HEK293 (cell line): ENCODE results near the gene FGD1.

Experiments used
- CTCF ChIA-PET: fragments of 350-600 bp; formaldehyde crosslinking; extraction: SDS; loops from one replicate; lab custom pipeline; 2021; ENCODE audit warnings: antibody characterized with exemption; lab: Yijun Ruan, JAX
- POLR2A ChIA-PET: fragments of 300-600 bp; formaldehyde crosslinking; extraction: SDS; loops from one replicate; lab custom pipeline; 2020; ENCODE audit warnings: antibody characterized with exemption, inconsistent platforms; lab: Yijun Ruan, JAX
- H3K27ac ChIP-seq: fragments of 200-500 bp; sonication (Bioruptor generic); 2 replicates; pipeline ENCODE4 v1.5.1; 2014; ENCODE audit warnings: low read depth, low read length, control low read depth, inconsistent platforms; ENCODE audit errors: extremely low read depth
- H3K36me3 ChIP-seq, 2 experiments: fragments of 200-500 bp in 1 of 2; sonication (Bioruptor generic) in 1 of 2; 1 replicate in 1 of 2; 2 replicates in 1 of 2; pipeline ENCODE4 v1.5.1; 2014 to 2017; ENCODE audit warnings: inconsistent platforms in 2 of 2, low read length in 2 of 2; ENCODE audit not compliant: control insufficient read depth in 2 of 2, insufficient read depth in 1 of 2
- H3K4me1 ChIP-seq: fragments of 200-500 bp; sonication (Bioruptor generic); 2 replicates; pipeline ENCODE4 v1.5.1; 2014; ENCODE audit warnings: mild to moderate bottlenecking, low read length, inconsistent platforms; ENCODE audit not compliant: control insufficient read depth, insufficient read depth
- H3K4me3 ChIP-seq: 2 replicates; pipeline ENCODE4 v1.5.1; 2011; ENCODE audit warnings: low read depth, mild to moderate bottlenecking, control low read depth, low read length, moderate library complexity
- H3K9me3 ChIP-seq: fragments of 200-500 bp; sonication (Bioruptor generic); 2 replicates; pipeline ENCODE4 v1.5.1; 2014; ENCODE audit warnings: low read depth, low read length, inconsistent platforms; ENCODE audit not compliant: control insufficient read depth, insufficient read depth
- GLI2 ChIP-seq: fragments of 450-650 bp; formaldehyde crosslinking; IDR thresholded peaks from 2 replicates; pipeline ENCODE4; 2017; ENCODE audit warnings: missing biosample characterization, missing genetic modification characterization, low read depth, borderline replicate concordance
- GLIS2 ChIP-seq: fragments of 450-650 bp; formaldehyde crosslinking; IDR thresholded peaks from 2 replicates; pipeline ENCODE4 v1.5.1; 2016; ENCODE audit warnings: missing biosample characterization, missing genetic modification characterization
- KLF10 ChIP-seq: fragments of 450-650 bp; IDR thresholded peaks from 2 replicates; pipeline ENCODE4 v1.5.1; 2018; ENCODE audit warnings: missing biosample characterization, mild to moderate bottlenecking, missing genetic modification characterization
- MYNN ChIP-seq: fragments of 450-650 bp; formaldehyde crosslinking; IDR thresholded peaks from 2 replicates; pipeline ENCODE4 v1.5.1; 2016; ENCODE audit warnings: missing biosample characterization, missing genetic modification characterization, borderline replicate concordance
- TCF7L2 ChIP-seq: IDR thresholded peaks from 2 replicates; pipeline ENCODE4 v1.6.1; 2011; ENCODE audit warnings: low read depth, mild to moderate bottlenecking, inconsistent platforms, low read length, moderate library complexity, borderline replicate concordance
- ZNF146 ChIP-seq: fragments of 450-650 bp; formaldehyde crosslinking; IDR thresholded peaks from 2 replicates; pipeline ENCODE4 v1.5.1; 2016; ENCODE audit warnings: missing biosample characterization, missing genetic modification characterization
- ZNF175 ChIP-seq: fragments of 450-650 bp; formaldehyde crosslinking; IDR thresholded peaks from 2 replicates; pipeline ENCODE4 v1.5.1; 2016; ENCODE audit warnings: missing biosample characterization, missing genetic modification characterization
- ZNF184 ChIP-seq: fragments of 450-650 bp; IDR thresholded peaks from 2 replicates; pipeline ENCODE4 v1.5.1; 2018; ENCODE audit warnings: missing biosample characterization, mild to moderate bottlenecking, missing genetic modification characterization
- ZNF354C ChIP-seq: fragments of 450-650 bp; formaldehyde crosslinking; IDR thresholded peaks from 2 replicates; pipeline ENCODE4 v1.5.1; 2016; ENCODE audit warnings: missing biosample characterization, missing genetic modification characterization, low read depth, borderline replicate concordance
- ZNF404 ChIP-seq: fragments of 450-650 bp; formaldehyde crosslinking; IDR thresholded peaks from 2 replicates; pipeline ENCODE4 v1.5.1; 2017; ENCODE audit warnings: missing biosample characterization, missing genetic modification characterization
- ZNF548 ChIP-seq: fragments of 450-650 bp; formaldehyde crosslinking; IDR thresholded peaks from 2 replicates; pipeline ENCODE4 v1.5.1; 2016; ENCODE audit warnings: missing biosample characterization, missing genetic modification characterization
- ZNF571 ChIP-seq: fragments of 450-650 bp; formaldehyde crosslinking; IDR thresholded peaks from 2 replicates; pipeline ENCODE4 v1.5.0; 2017; ENCODE audit warnings: missing biosample characterization, missing genetic modification characterization
- TF ChIP-seq, protein P1 (sequence below): fragments of 450-650 bp; formaldehyde crosslinking; IDR thresholded peaks from 2 replicates; pipeline ENCODE4 v1.5.1; 2016; ENCODE audit warnings: missing biosample characterization, missing genetic modification characterization, low read depth
- TF ChIP-seq, protein P2 (sequence below): fragments of 450-650 bp; formaldehyde crosslinking; IDR thresholded peaks from 2 replicates; pipeline ENCODE4 v1.5.1; 2016; ENCODE audit warnings: missing biosample characterization, missing genetic modification characterization
- TF ChIP-seq, protein P3 (sequence below): fragments of 450-650 bp; formaldehyde crosslinking; IDR thresholded peaks from 2 replicates; pipeline ENCODE4 v1.5.1; 2017; ENCODE audit warnings: missing biosample characterization, mild to moderate bottlenecking, missing genetic modification characterization, moderate library complexity
- TF ChIP-seq, protein P4 (sequence below): fragments of 450-650 bp; formaldehyde crosslinking; IDR thresholded peaks from 2 replicates; pipeline ENCODE4 v1.5.1; 2016; ENCODE audit warnings: missing biosample characterization, missing genetic modification characterization, borderline replicate concordance
- TF ChIP-seq, protein P5 (sequence below): fragments of 450-650 bp; formaldehyde crosslinking; IDR thresholded peaks from 2 replicates; pipeline ENCODE4 v1.5.1; 2017; ENCODE audit warnings: missing biosample characterization, missing genetic modification characterization

The FGD1 gene

DNA sequence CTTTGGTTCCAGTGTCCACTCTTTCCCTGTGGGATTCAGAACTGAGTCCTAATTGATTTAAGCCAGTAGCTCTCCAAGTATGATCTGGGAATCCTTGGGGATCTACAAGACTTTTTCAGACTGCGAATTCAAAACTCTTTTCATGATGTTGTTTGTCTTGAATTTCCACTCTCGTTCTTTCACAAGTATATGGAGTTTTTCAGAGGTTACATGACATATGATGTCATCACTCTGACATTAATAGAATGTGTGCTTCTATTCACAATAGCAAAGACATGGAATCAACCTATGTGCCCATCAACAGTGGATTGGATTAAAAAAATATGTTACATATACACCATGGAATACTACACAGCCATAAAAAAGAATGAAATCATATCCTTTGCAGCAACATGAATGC, 79.1 kb downstream of the FGD1 start:
- H3K4me3 ChIP-seq: no peak overlapping the region
- no peak for TF ChIP-seq ZNF354C
- TF ChIP-seq ZNF404 (tag by site-specific recombination): no peak
- no peak for TF ChIP-seq TCF7L2
- no peak for TF ChIP-seq KLF10
- TF ChIP-seq, protein P1, sequence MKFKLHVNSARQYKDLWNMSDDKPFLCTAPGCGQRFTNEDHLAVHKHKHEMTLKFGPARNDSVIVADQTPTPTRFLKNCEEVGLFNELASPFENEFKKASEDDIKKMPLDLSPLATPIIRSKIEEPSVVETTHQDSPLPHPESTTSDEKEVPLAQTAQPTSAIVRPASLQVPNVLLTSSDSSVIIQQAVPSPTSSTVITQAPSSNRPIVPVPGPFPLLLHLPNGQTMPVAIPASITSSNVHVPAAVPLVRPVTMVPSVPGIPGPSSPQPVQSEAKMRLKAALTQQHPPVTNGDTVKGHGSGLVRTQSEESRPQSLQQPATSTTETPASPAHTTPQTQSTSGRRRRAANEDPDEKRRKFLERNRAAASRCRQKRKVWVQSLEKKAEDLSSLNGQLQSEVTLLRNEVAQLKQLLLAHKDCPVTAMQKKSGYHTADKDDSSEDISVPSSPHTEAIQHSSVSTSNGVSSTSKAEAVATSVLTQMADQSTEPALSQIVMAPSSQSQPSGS (tag by site-specific recombination): peak; percentile 69; the same call in 1 of the 2 replicates
- TF ChIP-seq, protein P2, sequence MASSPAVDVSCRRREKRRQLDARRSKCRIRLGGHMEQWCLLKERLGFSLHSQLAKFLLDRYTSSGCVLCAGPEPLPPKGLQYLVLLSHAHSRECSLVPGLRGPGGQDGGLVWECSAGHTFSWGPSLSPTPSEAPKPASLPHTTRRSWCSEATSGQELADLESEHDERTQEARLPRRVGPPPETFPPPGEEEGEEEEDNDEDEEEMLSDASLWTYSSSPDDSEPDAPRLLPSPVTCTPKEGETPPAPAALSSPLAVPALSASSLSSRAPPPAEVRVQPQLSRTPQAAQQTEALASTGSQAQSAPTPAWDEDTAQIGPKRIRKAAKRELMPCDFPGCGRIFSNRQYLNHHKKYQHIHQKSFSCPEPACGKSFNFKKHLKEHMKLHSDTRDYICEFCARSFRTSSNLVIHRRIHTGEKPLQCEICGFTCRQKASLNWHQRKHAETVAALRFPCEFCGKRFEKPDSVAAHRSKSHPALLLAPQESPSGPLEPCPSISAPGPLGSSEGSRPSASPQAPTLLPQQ (tag by site-specific recombination): no peak
- TF ChIP-seq ZNF548 (tag by site-specific recombination): no peak
- TF ChIP-seq GLI2 (tag by site-specific recombination): no peak
- TF ChIP-seq ZNF146: peak; percentile 75; the same call in 1 of the 2 replicates
- TF ChIP-seq GLIS2 (tag by site-specific recombination): no peak
- TF ChIP-seq, protein P3, sequence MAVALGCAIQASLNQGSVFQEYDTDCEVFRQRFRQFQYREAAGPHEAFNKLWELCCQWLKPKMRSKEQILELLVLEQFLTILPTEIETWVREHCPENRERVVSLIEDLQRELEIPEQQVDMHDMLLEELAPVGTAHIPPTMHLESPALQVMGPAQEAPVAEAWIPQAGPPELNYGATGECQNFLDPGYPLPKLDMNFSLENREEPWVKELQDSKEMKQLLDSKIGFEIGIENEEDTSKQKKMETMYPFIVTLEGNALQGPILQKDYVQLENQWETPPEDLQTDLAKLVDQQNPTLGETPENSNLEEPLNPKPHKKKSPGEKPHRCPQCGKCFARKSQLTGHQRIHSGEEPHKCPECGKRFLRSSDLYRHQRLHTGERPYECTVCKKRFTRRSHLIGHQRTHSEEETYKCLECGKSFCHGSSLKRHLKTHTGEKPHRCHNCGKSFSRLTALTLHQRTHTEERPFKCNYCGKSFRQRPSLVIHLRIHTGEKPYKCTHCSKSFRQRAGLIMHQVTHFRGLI (tag by site-specific recombination): no peak
- no peak for TF ChIP-seq ZNF571 (tag by site-specific recombination)
- no peak for TF ChIP-seq MYNN (tag by site-specific recombination)
- TF ChIP-seq, protein P4, sequence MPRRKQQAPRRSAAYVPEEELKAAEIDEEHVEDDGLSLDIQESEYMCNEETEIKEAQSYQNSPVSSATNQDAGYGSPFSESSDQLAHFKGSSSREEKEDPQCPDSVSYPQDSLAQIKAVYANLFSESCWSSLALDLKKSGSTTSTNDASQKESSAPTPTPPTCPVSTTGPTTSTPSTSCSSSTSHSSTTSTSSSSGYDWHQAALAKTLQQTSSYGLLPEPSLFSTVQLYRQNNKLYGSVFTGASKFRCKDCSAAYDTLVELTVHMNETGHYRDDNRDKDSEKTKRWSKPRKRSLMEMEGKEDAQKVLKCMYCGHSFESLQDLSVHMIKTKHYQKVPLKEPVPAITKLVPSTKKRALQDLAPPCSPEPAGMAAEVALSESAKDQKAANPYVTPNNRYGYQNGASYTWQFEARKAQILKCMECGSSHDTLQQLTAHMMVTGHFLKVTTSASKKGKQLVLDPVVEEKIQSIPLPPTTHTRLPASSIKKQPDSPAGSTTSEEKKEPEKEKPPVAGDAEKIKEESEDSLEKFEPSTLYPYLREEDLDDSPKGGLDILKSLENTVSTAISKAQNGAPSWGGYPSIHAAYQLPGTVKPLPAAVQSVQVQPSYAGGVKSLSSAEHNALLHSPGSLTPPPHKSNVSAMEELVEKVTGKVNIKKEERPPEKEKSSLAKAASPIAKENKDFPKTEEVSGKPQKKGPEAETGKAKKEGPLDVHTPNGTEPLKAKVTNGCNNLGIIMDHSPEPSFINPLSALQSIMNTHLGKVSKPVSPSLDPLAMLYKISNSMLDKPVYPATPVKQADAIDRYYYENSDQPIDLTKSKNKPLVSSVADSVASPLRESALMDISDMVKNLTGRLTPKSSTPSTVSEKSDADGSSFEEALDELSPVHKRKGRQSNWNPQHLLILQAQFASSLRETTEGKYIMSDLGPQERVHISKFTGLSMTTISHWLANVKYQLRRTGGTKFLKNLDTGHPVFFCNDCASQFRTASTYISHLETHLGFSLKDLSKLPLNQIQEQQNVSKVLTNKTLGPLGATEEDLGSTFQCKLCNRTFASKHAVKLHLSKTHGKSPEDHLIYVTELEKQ: no peak
- no peak for TF ChIP-seq ZNF184 (tag by site-specific recombination)
- ChIA-PET POLR2A (no interaction called here), CTCF (no interaction called here)
- H3K4me1 ChIP-seq: no peaks in the 10 kb centered on the region
- H3K27ac ChIP-seq: no peak overlapping the region
- H3K36me3 ChIP-seq: no peaks in the 10 kb centered on the region
- H3K9me3 ChIP-seq: no peaks in the 10 kb centered on the region

DNA sequence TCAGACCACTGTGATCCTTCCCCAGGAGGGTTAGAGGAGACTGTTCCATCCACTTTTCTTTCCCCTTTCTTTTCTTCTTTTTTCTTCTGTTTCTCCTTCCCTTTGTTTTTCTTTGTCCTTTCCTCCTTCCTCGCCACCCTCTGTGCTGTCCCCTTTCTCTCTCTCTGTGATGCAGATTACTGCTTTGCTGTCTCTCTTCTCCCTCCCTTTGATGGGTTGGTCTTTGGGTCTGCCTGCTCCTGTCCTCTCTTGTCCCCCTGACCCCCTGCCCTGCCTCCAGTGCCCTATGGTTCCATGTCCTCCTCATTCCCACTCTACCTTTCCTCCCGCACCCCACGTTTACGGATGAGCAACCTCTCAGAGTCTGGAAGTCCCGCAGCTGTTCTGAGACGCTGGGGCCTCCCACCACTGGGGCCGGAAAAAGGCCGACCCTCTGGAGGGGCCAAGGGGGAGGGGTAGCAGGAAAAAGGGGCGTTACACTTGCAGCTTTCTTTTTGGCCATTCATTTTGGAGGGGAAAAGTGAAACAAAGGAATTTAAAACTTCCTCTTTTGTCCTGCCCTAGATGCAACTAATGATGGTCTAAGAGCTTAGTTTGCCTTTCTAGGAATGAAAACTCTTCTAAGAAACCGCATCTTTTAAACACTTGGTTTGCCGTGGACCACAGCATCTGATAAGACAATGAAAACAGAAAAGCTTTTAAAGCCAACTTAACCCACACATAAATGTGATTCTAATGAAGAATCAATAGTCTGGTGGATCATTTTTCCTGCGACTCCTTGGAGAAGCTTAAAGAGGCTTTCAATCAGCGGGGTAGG, 80.3 kb downstream of the FGD1 start:
- Histone ChIP-seq H3K36me3 (no peaks in the 10 kb centered on the region), H3K4me3 (no peak overlapping the region), H3K9me3 (no peaks in the 10 kb centered on the region), H3K4me1 (no peaks in the 10 kb centered on the region), H3K27ac (no peak overlapping the region)
- ChIA-PET CTCF (interaction anchor here (0.6 kb wide), 2 partner anchors 12 to 275 kb away, joined by 3 to 4 read pairs; no protein-coding TSS in a partner anchor), POLR2A (no interaction called here)
- TF ChIP-seq, protein P5, sequence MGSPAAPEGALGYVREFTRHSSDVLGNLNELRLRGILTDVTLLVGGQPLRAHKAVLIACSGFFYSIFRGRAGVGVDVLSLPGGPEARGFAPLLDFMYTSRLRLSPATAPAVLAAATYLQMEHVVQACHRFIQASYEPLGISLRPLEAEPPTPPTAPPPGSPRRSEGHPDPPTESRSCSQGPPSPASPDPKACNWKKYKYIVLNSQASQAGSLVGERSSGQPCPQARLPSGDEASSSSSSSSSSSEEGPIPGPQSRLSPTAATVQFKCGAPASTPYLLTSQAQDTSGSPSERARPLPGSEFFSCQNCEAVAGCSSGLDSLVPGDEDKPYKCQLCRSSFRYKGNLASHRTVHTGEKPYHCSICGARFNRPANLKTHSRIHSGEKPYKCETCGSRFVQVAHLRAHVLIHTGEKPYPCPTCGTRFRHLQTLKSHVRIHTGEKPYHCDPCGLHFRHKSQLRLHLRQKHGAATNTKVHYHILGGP (tag by site-specific recombination): peak; percentile 86
- no peak for TF ChIP-seq ZNF175 (tag by site-specific recombination)
